Neural crest cell (in vitro differentiated cells): ENCODE results near the gene CD37. TPM values are rescaled to one million over a fixed set of nuclear protein-coding genes. Genes with fewer than 3 reads are reported as not detected.
A peak's percentile ranks its signal among the peaks of the same experiment; 100 is the strongest.

Experiments
- DNase-seq: peaks from one replicate; pipeline ENCODE4 v3.0.0; 2021; ENCODE audit warnings: low read depth, mixed read lengths, low spot score
- H3K27ac Mint-ChIP-seq: one replicate; pipeline ENCODE4 v1.8.0; 2021; ENCODE audit warnings: mild to moderate bottlenecking, mixed read lengths; ENCODE audit not compliant: unreplicated experiment
- H3K27me3 Mint-ChIP-seq: 2 replicates; pipeline ENCODE4 v1.8.0; 2021; ENCODE audit warnings: low read depth, mild to moderate bottlenecking, mixed read lengths
- H3K36me3 Mint-ChIP-seq: 2 replicates; pipeline ENCODE4 v1.8.0; 2021; ENCODE audit warnings: low read depth, mild to moderate bottlenecking, mixed read lengths
- H3K4me1 Mint-ChIP-seq: 2 replicates; pipeline ENCODE4 v1.8.0; 2021; ENCODE audit warnings: mixed read lengths
- H3K4me3 Mint-ChIP-seq: one replicate; pipeline ENCODE4 v1.8.0; 2021; ENCODE audit warnings: mild to moderate bottlenecking, mixed read lengths
- H3K9me3 Mint-ChIP-seq: 2 replicates; pipeline ENCODE4 v1.8.0; 2021; ENCODE audit warnings: mixed read lengths
- total RNA-seq: library from RNA; stranded (reverse); gene quantifications from 2 replicates; pipeline ENCODE4 v1.2.1, GENCODE V29; 2021
- TF ChIP-seq, protein P1 (sequence below): fragments of 200-600 bp; sonication (generic); conservative IDR thresholded peaks from 2 replicates; pipeline ENCODE4 v1.5.0; 2021; ENCODE audit warnings: antibody characterized with exemption, mild to moderate bottlenecking

Gene CD37
- total RNA-seq, 1 donor from 2014 or later, result not detected

- H3K4me1 Mint-ChIP-seq, result peaks cover 33% of the 10 kb centered on the region
- no peaks in the 10 kb centered on the region for H3K9me3 Mint-ChIP-seq
- DNase-seq, result no peak
- TF ChIP-seq, protein P1, sequence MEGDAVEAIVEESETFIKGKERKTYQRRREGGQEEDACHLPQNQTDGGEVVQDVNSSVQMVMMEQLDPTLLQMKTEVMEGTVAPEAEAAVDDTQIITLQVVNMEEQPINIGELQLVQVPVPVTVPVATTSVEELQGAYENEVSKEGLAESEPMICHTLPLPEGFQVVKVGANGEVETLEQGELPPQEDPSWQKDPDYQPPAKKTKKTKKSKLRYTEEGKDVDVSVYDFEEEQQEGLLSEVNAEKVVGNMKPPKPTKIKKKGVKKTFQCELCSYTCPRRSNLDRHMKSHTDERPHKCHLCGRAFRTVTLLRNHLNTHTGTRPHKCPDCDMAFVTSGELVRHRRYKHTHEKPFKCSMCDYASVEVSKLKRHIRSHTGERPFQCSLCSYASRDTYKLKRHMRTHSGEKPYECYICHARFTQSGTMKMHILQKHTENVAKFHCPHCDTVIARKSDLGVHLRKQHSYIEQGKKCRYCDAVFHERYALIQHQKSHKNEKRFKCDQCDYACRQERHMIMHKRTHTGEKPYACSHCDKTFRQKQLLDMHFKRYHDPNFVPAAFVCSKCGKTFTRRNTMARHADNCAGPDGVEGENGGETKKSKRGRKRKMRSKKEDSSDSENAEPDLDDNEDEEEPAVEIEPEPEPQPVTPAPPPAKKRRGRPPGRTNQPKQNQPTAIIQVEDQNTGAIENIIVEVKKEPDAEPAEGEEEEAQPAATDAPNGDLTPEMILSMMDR, result no peak
- peaks cover 5% of the 10 kb centered on the region for H3K27me3 Mint-ChIP-seq
- H3K4me3 Mint-ChIP-seq, result peak overlapping the region; percentile 49
- H3K36me3 Mint-ChIP-seq, result peaks cover 30% of the 10 kb centered on the region
- peak overlapping the region; percentile 19 for H3K27ac Mint-ChIP-seq
Observed at GRCh38 chr19:49357186-49357585, 22.0 kb downstream of the CD37 start.

DNA sequence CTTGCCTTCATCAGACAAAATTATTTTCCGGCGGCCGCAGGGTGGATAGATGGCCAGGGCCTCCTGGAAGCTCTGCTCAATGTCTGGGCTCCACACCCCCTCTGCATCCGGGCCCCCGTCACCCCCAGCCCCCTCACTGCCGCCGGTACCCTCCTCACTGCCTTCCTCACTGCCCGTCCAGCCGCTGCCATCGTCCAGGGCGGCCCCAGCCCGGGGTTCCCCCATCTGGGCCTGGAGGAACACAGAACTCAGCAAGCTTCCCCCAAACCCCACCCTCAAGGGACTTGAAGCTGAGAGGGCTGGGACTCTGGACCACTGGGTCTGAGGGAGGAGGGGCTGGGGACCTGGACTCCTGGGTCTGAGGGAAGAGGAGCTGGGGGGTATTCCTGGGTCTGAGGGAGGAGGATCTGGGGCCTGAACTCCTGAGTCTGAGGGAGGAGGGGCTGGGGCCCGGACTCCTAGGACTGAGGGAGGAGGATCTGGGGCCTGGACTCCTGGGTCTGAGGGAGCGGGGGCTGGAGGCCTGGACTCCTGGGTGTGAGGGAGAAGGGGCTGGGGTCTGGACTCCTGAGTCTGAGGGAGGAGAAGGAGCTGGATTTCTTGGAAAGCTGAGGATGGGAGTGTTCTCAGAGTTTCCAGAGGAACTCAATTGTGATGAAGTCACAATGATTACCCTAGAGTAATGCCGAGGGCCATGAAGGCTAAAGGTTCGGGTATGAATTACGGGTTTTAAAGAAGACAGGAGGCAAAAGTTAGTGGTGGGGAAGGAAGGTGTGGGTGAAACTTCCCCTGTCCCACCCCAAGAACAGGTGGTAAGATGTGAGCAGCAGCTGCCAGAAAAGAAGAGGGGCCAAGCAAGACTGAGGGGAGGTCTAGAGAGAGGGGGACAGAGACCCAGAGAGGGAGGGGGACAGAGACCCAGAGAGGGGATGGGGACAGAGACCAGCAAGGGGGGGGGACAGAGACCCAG lies 24.9 kb downstream of the CD37 start:
- Mint-ChIP-seq H3K27ac (peak overlapping the region; percentile 91), H3K27me3 (peaks cover 5% of the 10 kb centered on the region), H3K9me3 (no peaks in the 10 kb centered on the region), H3K36me3 (peaks cover 14% of the 10 kb centered on the region), H3K4me1 (peaks cover 33% of the 10 kb centered on the region), H3K4me3 (no peak overlapping the region)
- DNase-seq, result no peak
- TF ChIP-seq, protein P1, result no peak

DNA sequence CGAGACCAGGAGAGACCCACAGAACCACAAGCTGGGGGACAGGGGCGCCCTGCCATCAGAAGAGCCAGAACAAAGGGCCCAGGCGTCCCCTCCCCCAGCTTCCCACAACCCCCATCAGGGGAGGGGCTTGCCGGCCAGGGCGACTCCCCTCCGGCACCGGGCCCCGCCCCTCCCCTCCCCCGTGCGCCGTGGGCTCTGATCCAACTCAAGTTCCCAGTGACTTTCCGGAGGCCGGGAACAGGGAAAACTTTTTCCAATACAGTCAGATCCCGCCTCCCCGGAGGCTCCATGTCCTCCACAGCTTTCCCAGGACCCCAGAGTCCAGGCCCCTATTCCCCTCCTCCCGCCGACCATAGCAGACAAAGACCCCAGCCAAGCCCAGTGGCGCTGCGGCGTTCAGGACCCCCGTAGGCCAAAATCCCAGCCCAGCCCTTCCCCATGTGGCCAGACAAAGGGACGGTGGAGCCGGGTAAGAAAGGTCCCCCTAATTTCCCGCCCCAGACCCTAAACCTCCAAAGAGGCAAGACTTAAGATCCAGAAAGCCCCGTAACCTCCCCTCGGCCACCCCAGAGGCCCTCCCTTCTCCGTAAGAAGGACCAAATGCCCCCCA lies 26.3 kb downstream of the CD37 start:
- Mint-ChIP-seq H3K36me3 (peaks cover 8% of the 10 kb centered on the region), H3K4me1 (peaks cover 26% of the 10 kb centered on the region), H3K27me3 (peaks cover 5% of the 10 kb centered on the region), H3K4me3 (no peak overlapping the region), H3K27ac (no peak overlapping the region), H3K9me3 (no peaks in the 10 kb centered on the region)
- peak; percentile 57 for DNase-seq
- TF ChIP-seq, protein P1, result no peak

DNA sequence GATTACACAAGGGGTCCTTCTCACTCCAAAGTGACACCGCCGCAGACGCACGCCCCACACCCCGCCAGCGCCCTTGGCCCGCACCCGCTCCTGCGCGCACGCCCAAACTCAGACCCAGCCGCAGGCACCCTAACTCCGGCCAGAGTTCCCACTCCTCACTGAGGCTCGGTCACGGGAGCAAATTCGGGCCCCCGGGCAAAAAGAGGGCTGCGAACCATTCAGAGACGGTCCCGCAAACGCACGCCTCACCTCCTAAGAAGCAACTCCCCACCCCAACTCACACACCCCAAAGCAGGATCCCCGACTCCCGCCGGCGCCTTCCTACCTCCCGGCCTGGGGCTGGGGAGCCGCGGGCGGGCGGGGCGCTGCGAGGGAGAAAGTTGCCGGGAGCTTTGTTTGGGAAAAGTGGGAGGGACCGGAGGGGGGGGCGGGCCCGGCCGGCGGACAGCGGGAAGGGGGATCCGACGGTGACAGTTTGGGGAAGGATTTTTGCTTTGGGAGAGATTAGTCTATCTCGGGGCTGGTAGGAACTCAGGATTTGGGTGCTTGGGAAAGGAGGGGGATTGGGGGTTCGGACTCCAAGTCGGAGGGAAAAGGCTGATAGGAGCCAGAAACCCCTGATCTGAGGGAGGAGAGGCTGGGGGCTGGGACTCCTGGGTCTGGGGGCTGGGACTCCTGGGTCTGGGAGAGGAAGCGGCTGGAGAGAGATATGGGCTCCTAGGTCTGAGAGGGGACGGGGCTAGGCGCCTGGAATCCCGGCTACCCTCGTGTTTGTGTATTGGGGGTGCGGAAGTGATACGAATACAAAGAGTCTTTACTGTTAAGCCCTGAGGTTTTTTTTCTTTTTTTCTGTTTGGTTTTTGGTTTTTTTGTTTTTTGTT lies 27.1 kb downstream of the CD37 start, which contains the start of gene TEAD2:
Gene TEAD2, minus strand, starts transcription at position 369 of the 881 bp plus-strand sequence. CDS start 2,341 bp downstream, outside the sequence.
- H3K9me3 Mint-ChIP-seq, result no peaks in the 10 kb centered on the region
- peaks cover 8% of the 10 kb centered on the region for H3K36me3 Mint-ChIP-seq
- H3K27me3 Mint-ChIP-seq, result peaks cover 5% of the 10 kb centered on the region

More for the DNA sequence above, 27.1 kb downstream of the CD37 start, which contains the start of gene TEAD2:
- TF ChIP-seq, protein P1, result no peak
- no peak within 1 kb of the TSS for H3K27ac Mint-ChIP-seq
- H3K4me1 Mint-ChIP-seq, result peaks cover 18% of the 10 kb centered on the region
- DNase-seq, result peak; percentile 61
- H3K4me3 Mint-ChIP-seq, result no peak within 1 kb of the TSS
